Large intestine (tissue), 3 donors: ENCODE data around the gene PELI3. TPM values are rescaled to one million over a fixed set of nuclear protein-coding genes. Genes with fewer than 3 reads are reported as not detected.

Experiments used
- DNase-seq, 2 donors: peaks; one replicate each; pipeline versions ENCODE4 v3.0.0 to v3.0.0-alpha.2; 2013
- H3K27ac ChIP-seq: one replicate; pipeline ENCODE4 v1.5.1; 2013; ENCODE audit warnings: low read length
- H3K27me3 ChIP-seq: 2 replicates; pipeline ENCODE4 v1.6.1; 2013; ENCODE audit warnings: low read length; ENCODE audit not compliant: control insufficient read depth, insufficient read depth
- H3K36me3 ChIP-seq: 2 replicates; pipeline ENCODE4 v1.6.1; 2013; ENCODE audit warnings: low read length; ENCODE audit not compliant: control insufficient read depth, insufficient read depth
- H3K4me1 ChIP-seq: one replicate; pipeline ENCODE4 v1.6.1; 2013; ENCODE audit warnings: low read length; ENCODE audit not compliant: control insufficient read depth, insufficient read depth
- H3K4me3 ChIP-seq: one replicate; pipeline ENCODE4 v1.5.1; 2013; ENCODE audit warnings: low read length
- H3K9me3 ChIP-seq: one replicate; pipeline ENCODE4 v1.6.1; 2013; ENCODE audit warnings: mild to moderate bottlenecking, low read depth, low read length, moderate library complexity; ENCODE audit not compliant: control insufficient read depth
- WGBS: methylation state at CpG from one replicate; pipeline ENCODE4 v1.1.5; 2013; ENCODE audit warnings: low lambda C conversion rate; ENCODE audit not compliant: insufficient coverage; 5-methylcytosine and 5-hydroxymethylcytosine counted together
- polyA plus RNA-seq: library from polyadenylated mRNA; unstranded; fragments of 120-200 nt; gene quantifications from one replicate; pipeline ENCODE4 v1.2.1, GENCODE V29; 2013

The PELI3 gene
- polyA plus RNA-seq, 1 donor, result 5.1 TPM

DNA sequence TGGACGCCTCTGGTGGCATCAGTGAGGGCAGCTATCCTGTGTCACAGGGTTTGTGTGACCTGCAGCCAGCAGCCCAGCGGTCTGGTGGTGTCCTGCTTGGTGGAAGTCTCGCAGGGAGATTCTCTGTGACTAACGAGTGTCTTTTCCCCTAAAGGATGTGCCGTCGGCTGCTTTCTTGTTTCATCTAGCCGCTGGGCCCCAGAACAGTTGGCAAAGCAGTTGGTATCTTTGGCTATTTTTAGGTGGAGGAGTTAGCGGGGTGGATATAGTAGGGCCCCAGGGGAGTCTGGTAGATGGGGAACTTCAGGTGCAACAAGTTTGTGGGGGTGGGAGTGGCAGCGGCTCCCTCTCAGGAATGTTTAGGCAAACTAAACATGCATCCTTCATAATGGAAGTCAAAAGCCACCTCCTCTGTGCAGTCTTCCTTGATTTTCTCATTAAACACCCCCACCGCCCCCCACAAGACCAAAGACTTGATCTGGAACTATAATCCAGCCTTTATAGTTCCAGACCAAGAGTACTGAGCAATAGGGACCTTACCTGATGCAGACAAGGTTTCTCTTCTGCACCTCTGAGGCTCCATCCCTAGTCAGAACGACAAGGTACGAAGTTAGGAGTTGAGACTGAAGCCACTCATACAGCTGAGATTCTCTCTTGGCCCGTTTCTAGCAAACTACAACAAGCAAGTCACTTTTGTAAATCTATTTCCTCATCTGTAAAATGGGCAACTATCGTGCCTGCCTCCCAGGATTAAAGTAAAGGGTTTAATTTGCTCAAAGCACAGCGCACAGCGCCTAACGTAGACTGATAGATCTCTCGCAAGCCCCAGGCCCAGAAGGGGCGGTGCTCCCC lies 1.1 kb upstream of the PELI3 start:
- whole genome bisulfite sequencing, result 80% methylated on average over 1 of the region's 19 CpGs
- H3K27me3 ChIP-seq, result peaks cover 2% of the 10 kb centered on the region
- H3K4me1 ChIP-seq, result peaks cover 8% of the 10 kb centered on the region
- H3K9me3 ChIP-seq, result peaks cover 9% of the 10 kb centered on the region
- no peak overlapping the region for H3K27ac ChIP-seq
- DNase-seq, result no peak
- H3K4me3 ChIP-seq, result peak overlapping the region; percentile 81
- H3K36me3 ChIP-seq, result no peaks in the 10 kb centered on the region

DNA sequence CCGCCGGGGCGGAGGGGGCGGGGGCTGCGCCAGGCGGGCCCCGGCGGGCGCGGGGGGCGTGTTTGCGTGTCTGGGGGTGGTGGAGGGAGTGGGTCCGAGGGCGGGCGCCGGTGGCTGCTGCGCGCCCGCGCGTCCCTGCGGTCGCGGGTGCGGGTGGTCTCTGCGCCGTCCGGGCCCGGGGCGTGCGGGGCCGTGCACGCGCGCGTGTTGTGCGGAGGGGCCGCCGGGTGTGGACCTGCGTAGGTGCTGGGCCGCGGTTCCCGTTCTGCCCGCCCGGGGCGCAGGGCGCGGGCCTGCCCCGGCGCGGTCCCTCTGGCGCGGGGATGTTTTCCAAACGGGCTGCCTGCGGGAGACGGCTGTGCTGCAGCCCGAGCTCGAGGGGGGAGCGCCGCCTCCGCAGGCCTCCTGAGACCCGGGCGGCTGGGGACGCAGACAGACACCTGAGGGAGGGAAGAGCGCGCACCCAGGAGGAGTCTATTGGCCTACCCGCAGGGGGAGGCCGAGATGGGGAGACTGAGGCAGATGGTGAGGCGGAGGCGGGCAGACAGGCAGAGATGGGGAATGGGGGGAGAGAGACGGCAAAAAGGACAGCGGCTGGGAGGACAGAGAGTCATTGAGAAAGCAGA lies 442 bp downstream of the PELI3 start:
- 17% methylated on average over 1 of the region's 72 CpGs for WGBS
- Histone ChIP-seq H3K27me3 (peaks cover 2% of the 10 kb centered on the region), H3K4me1 (peaks cover 8% of the 10 kb centered on the region), H3K9me3 (peaks cover 4% of the 10 kb centered on the region), H3K4me3 (peak overlapping the region; percentile 51), H3K36me3 (no peaks in the 10 kb centered on the region), H3K27ac (no peak overlapping the region)
- peak; percentile 25 to 57 for DNase-seq

DNA sequence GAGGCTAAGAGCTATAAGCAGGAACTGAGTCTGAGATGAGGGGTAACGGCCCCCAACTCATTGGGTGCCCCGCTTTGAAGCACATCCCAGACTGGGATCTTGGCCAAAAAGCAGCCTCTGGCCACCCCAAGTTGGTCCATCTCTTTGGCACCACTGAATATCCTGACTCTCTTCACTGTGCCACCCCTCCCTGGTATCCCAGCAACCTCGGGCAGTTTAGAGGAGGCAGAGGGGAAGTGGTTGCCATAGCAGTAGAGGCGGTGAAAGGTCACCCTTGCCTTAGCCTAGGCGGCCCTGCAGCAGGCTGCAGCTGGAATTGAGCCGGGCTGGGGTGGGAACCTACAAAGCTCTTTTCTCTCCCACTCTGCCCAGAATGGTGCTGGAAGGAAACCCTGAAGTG lies 1.1 kb downstream of the PELI3 start:
- Histone ChIP-seq H3K36me3 (peaks cover 5% of the 10 kb centered on the region), H3K27ac (no peak overlapping the region), H3K27me3 (peaks cover 2% of the 10 kb centered on the region), H3K4me1 (peaks cover 8% of the 10 kb centered on the region), H3K4me3 (peak overlapping the region; percentile 51), H3K9me3 (peaks cover 4% of the 10 kb centered on the region)
- WGBS, result no CpG with 5 or more reads among the region's 6 CpGs
- peak in 1 of 2 donors; percentile 49 for DNase-seq

DNA sequence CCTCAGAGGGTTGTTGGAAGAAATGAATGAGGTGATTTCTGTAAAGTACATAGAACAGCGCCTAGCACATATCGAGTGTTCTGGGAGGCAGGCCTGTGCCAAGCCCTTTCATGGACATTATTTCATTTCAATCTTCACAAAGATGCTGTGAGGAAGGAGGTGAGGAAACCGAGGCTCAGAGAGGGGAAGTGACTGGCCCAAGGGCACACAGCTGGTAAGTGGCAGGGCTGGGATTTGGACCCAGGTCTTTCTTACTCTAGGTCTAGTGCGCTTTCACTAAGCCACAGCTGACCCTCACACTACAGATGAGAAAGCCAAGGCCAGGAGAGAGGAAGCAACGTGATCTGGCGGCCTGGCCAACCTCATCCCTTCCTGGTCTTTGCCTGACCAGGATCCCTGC lies 2.0 kb downstream of the PELI3 start:
- Histone ChIP-seq H3K27me3 (peaks cover 2% of the 10 kb centered on the region), H3K4me3 (no peak overlapping the region), H3K9me3 (peaks cover 4% of the 10 kb centered on the region), H3K36me3 (peaks cover 11% of the 10 kb centered on the region), H3K4me1 (peaks cover 8% of the 10 kb centered on the region), H3K27ac (no peak overlapping the region)
- WGBS, result no CpG with 5 or more reads among the region's 6 CpGs
- DNase-seq, result no peak

DNA sequence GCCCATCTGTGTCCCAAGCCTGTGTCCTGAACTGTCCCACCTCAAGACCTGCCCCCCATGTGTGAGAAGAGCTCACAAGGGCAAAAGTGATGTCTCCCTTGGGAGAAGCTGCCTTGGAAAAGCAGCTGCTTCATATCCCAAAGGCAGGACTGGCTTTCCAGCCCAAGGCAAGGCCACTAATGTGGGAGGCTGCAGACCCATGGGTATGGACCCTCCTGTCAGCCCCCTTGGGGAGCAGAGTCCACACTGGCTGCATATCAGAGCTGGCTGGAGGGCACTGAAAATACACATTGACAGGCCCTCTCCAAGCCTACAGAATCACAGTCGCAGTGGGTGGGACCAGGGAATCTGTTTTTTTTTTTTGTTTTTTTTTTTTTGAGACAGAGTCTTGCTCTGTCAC lies 2.7 kb downstream of the PELI3 start:
- WGBS, result no CpG with 5 or more reads among the region's 1 CpG
- Histone ChIP-seq H3K4me1 (peaks cover 8% of the 10 kb centered on the region), H3K9me3 (peaks cover 4% of the 10 kb centered on the region), H3K27me3 (peaks cover 2% of the 10 kb centered on the region), H3K36me3 (peaks cover 11% of the 10 kb centered on the region), H3K27ac (no peak overlapping the region), H3K4me3 (no peak overlapping the region)
- no peak for DNase-seq

DNA sequence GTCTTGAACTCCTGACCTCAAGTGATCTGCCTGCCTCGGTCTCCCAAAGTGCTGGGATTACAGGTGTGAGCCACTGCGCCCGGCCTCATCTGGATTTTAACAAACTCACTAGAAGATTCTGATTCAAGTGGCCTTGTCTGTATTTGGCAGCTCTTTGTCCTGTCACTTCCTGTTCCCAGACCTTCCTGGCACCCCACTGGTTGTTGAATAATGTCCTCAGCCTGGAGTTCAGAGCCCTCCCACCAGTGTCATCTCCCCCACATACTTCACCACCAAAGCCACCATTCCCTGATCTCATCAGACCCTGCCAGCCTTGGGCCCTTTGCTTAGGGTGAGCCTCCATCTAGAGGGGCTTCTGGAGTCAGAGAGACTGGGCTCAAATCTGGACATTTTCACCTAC lies 3.3 kb downstream of the PELI3 start:
- no peak overlapping the region for H3K4me3 ChIP-seq
- H3K9me3 ChIP-seq, result peaks cover 4% of the 10 kb centered on the region
- H3K27me3 ChIP-seq, result peaks cover 2% of the 10 kb centered on the region
- no CpG with 5 or more reads among the region's 3 CpGs for WGBS
- DNase-seq, result no peak
- peaks cover 11% of the 10 kb centered on the region for H3K36me3 ChIP-seq
- H3K27ac ChIP-seq, result no peak overlapping the region
- H3K4me1 ChIP-seq, result peaks cover 8% of the 10 kb centered on the region

DNA sequence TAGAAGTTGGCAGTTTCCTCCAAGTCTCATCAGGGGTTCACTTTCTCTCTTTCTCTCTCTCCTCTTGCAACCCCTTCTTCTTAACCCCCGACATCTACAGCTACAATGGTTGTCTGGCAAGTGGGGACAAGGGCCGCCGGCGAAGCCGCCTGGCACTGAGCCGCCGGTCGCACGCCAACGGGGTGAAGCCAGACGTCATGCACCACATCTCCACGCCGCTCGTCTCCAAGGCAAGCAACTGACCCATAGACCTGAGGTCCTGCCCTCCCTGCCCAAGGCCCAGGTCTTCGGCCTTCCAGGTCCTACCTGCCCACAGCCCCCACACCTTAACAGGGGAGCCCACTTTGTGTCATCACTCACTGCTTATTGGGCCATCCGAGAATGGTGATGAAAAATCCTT lies 4.4 kb downstream of the PELI3 start:
- WGBS, result no CpG with 5 or more reads among the region's 16 CpGs
- no peak for DNase-seq
- no peaks in the 10 kb centered on the region for H3K27me3 ChIP-seq
- no peak overlapping the region for H3K27ac ChIP-seq
- peaks cover 15% of the 10 kb centered on the region for H3K36me3 ChIP-seq
- H3K4me3 ChIP-seq, result no peak overlapping the region
- H3K4me1 ChIP-seq, result peaks cover 8% of the 10 kb centered on the region
- peaks cover 2% of the 10 kb centered on the region for H3K9me3 ChIP-seq

DNA sequence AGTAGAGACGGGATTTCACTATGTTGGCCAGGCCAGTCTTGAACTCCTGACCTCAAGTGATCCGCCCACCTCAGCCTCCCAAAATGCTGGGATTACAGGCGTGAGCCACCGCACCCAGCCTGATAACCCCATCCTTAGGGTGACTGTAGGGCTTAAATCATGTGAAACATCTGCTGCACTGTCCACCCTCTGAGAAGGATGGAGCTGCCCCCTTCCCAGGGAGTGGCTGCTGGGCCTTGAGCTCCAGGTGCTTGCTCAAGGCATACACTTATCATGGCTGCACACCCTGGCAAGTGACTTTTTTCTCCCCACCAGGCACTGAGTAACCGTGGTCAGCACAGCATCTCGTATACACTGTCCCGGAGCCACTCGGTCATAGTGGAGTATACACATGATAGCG lies 5.3 kb downstream of the PELI3 start:
- Histone ChIP-seq H3K9me3 (no peaks in the 10 kb centered on the region), H3K4me1 (peaks cover 8% of the 10 kb centered on the region), H3K4me3 (no peak overlapping the region), H3K36me3 (peaks cover 15% of the 10 kb centered on the region), H3K27ac (no peak overlapping the region), H3K27me3 (no peaks in the 10 kb centered on the region)
- WGBS, result no CpG with 5 or more reads among the region's 9 CpGs
- DNase-seq, result no peak

DNA sequence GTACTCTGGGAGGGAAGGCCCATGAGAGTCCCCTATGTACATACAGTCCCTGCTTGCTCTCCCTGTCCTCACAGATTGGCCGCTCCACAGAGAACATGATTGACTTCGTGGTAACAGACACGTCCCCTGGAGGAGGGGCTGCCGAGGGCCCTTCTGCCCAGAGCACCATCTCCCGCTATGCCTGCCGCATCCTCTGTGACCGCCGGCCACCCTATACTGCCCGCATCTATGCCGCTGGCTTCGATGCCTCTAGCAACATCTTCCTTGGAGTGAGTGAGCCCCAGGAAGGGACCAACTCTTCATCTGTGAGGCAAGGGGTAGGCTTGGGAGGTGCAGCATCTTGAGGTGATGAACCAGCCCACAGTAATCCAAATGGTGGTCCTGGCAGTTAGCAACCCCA lies 6.5 kb downstream of the PELI3 start:
- no peak for DNase-seq
- no CpG with 5 or more reads among the region's 11 CpGs for WGBS

DNA sequence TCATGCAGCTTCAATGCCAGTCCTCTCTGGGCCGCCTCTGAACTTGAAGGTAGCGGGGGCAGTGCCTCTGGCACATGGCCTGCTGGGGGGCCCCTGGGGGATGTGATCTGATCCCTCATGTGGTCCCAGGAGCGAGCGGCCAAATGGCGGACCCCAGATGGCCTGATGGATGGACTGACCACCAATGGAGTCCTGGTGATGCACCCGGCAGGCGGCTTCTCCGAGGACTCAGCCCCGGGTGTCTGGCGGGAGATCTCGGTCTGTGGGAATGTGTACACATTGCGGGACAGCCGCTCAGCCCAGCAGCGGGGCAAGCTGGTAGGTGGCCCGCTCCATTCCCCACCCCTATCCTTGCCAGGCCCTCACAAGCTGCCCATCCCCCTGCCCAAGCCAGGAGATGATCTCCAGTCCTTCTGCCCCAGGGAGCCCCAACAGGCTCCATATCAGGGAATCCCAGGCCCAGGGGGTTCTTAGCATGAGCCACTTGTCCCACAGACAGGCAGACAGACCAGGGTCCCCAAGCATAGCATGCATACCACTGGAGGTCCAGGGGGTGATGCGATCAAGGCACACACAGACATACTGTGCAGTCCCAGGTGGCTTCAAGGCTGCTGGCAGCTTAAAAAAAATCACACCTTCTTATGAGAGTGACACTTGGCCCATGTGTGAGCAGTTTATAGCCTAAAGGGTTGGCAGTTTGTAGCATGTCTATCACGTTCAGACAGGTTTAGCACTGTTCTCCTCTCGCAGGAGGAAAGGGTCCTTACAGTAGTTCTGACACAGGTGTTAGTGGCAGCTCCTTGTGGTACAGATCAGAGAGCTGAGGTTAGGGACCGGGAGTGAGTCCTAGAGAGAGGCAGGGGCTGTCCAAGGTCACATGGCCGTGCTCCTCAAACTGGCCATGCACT lies 7.2 kb downstream of the PELI3 start:
- Histone ChIP-seq H3K9me3 (no peaks in the 10 kb centered on the region), H3K36me3 (peaks cover 15% of the 10 kb centered on the region), H3K4me1 (no peaks in the 10 kb centered on the region), H3K4me3 (no peak overlapping the region), H3K27ac (no peak overlapping the region), H3K27me3 (no peaks in the 10 kb centered on the region)
- no peak for DNase-seq
- no CpG with 5 or more reads among the region's 20 CpGs for WGBS

More for the DNA sequence above, 6.5 kb downstream of the PELI3 start:
- H3K4me3 ChIP-seq, result no peak overlapping the region
- H3K36me3 ChIP-seq, result peaks cover 15% of the 10 kb centered on the region
- H3K9me3 ChIP-seq, result no peaks in the 10 kb centered on the region
- no peak overlapping the region for H3K27ac ChIP-seq
- H3K4me1 ChIP-seq, result no peaks in the 10 kb centered on the region
- H3K27me3 ChIP-seq, result no peaks in the 10 kb centered on the region
